Measurements from ENCODE around the gene TMC1. TPM values are rescaled to one million over a fixed set of nuclear protein-coding genes. Genes with fewer than 3 reads are reported as not detected.

Gene TMC1
- polyA plus RNA-seq, 3 donors = 0.16 to 0.55 (median 0.40) TPM

DNA sequence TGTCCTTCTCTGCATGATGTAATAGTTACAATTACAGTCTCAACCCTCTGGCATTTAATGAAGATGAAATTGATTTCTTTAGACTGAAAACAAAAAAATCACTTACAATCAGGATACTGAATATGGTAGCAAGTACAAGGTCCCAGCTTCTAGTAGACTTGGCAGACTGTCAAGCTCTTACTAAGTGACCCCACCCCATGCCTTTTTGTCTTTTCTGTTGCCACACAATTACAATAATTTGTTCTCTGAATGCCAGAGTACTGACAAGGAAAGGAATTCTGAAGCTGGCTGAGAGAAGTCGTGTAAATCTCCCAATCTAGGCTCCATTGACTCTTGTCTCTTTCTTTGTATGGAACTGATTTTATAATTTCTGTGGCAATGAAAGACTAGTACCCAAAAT lies 154.2 kb downstream of the TMC1 start:
- Histone ChIP-seq H3K4me3 (replicated peaks in 1 of 3; ENCODE audit: low read depth in 2 of 3, low read length in 3 of 3) (no peak overlapping the region), H3K27me3 (ENCODE audit: control insufficient read depth in 2 of 2, insufficient read depth in 2 of 2, low read length in 2 of 2) (peaks cover 11 to 13% of the 10 kb centered on the region in 2 donors), H3K9ac (ENCODE audit: insufficient read depth, low read length, poor library complexity, severe bottlenecking) (no peak overlapping the region), H3K36me3 (replicated peaks in 1 of 2; ENCODE audit: control insufficient read depth in 1 of 2, insufficient read depth in 2 of 2, low read length in 2 of 2) (no peaks in the 10 kb centered on the region), H3K4me2 (replicated peaks; ENCODE audit: extremely low read depth, low read length, poor library complexity, severe bottlenecking) (no peak overlapping the region), H3K9me3 (replicated peaks in 1 of 2; ENCODE audit: control insufficient read depth in 1 of 2, insufficient read depth in 1 of 2, low read length in 2 of 2) (no peaks in the 10 kb centered on the region), H3K4me1 (ENCODE audit: control insufficient read depth in 1 of 2, insufficient read depth in 2 of 2, low read length in 2 of 2) (no peaks in the 10 kb centered on the region), H3K27ac (ENCODE audit: low read depth in 1 of 2, low read length in 2 of 2) (no peak overlapping the region), H4K20me1 (ENCODE audit: insufficient read depth, low read length) (no peaks in the 10 kb centered on the region), H2AFZ (ENCODE audit: insufficient read depth, low read depth, low read length, poor library complexity, severe bottlenecking) (no peak overlapping the region), H3K79me2 (ENCODE audit: insufficient read depth, low read length) (no peaks in the 10 kb centered on the region)
- H3K9me3 Mint-ChIP-seq = peaks cover 0 to 2% (median 0%) of the 10 kb centered on the region in 7 donors
- TF ChIP-seq CTCF (IDR thresholded peaks at IDR 0.05) = no peak
- DNase-seq = no peak
- WGBS (ENCODE audit: insufficient coverage) = no CpG with 5 or more reads among the region's 1 CpG
- H3K27ac Mint-ChIP-seq = no peak overlapping the region
- intact Hi-C loops (cut with micrococcal nuclease) = no loop called here
- no peaks in the 10 kb centered on the region for H3K36me3 Mint-ChIP-seq
- H3K4me3 Mint-ChIP-seq = no peak overlapping the region
- H3K4me1 Mint-ChIP-seq = peaks cover 2% of the 10 kb centered on the region
- peaks cover 4 to 17% (median 5%) of the 10 kb centered on the region in 3 donors for H3K27me3 Mint-ChIP-seq (ENCODE audit: low read depth in 3 of 3)

DNA sequence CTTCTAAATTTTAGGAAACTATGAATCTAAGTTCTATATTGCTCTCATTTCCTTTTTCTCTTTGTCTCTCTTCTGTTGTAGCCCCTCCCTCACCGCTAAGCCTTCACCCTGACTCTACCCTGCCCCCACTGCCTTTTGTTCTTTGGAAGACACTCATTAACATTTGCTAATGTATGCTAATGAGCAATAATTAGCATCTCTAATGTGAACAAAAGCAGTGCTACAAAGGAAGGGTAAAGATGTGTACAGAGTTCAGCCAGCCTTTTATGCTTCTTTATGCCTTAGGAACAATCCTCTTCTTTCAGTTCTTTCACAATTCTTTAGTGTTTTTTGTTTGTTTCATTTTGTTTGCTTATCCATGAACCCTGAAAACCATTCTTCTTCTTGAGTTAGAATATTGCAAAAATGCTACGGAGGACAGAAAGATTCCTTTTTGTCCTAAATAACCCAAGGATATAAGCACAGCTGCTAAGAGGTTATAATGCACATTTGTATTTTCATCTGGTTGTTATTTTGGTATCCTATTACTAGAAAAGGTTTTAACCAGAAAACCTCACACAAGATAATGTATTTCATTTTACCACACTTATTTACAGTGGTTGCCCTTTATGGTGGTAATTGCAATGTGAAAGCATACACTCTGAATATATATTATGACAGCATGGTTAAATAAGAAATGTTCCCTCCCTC lies 159.3 kb downstream of the TMC1 start:
- H3K27me3 Mint-ChIP-seq (ENCODE audit: low read depth in 3 of 3) = peaks cover 8 to 26% (median 21%) of the 10 kb centered on the region in 3 donors
- Histone ChIP-seq H3K27ac (ENCODE audit: low read depth in 1 of 2, low read length in 2 of 2) (no peak overlapping the region), H3K36me3 (replicated peaks in 1 of 2; ENCODE audit: control insufficient read depth in 1 of 2, insufficient read depth in 2 of 2, low read length in 2 of 2) (no peaks in the 10 kb centered on the region), H3K4me3 (replicated peaks in 1 of 3; ENCODE audit: low read depth in 2 of 3, low read length in 3 of 3) (no peak overlapping the region), H3K79me2 (ENCODE audit: insufficient read depth, low read length) (no peaks in the 10 kb centered on the region), H3K4me2 (replicated peaks; ENCODE audit: extremely low read depth, low read length, poor library complexity, severe bottlenecking) (no peak overlapping the region), H3K9ac (ENCODE audit: insufficient read depth, low read length, poor library complexity, severe bottlenecking) (no peak overlapping the region), H3K27me3 (ENCODE audit: control insufficient read depth in 2 of 2, insufficient read depth in 2 of 2, low read length in 2 of 2) (peaks cover 10 to 20% of the 10 kb centered on the region in 2 donors), H3K4me1 (ENCODE audit: control insufficient read depth in 1 of 2, insufficient read depth in 2 of 2, low read length in 2 of 2) (no peaks in the 10 kb centered on the region), H3K9me3 (replicated peaks in 1 of 2; ENCODE audit: control insufficient read depth in 1 of 2, insufficient read depth in 1 of 2, low read length in 2 of 2) (no peaks in the 10 kb centered on the region), H2AFZ (ENCODE audit: insufficient read depth, low read depth, low read length, poor library complexity, severe bottlenecking) (no peak overlapping the region), H4K20me1 (ENCODE audit: insufficient read depth, low read length) (no peaks in the 10 kb centered on the region)
- H3K27ac Mint-ChIP-seq = no peak overlapping the region
- H3K9me3 Mint-ChIP-seq = peaks cover 0 to 3% (median 0%) of the 10 kb centered on the region in 7 donors
- no CpG with 5 or more reads among the region's 2 CpGs for WGBS (ENCODE audit: insufficient coverage)
- peaks cover 2% of the 10 kb centered on the region for H3K4me1 Mint-ChIP-seq
- no peak for DNase-seq
- no peak for TF ChIP-seq CTCF (IDR thresholded peaks at IDR 0.05)
- intact Hi-C loops (cut with micrococcal nuclease) = no loop called here
- no peak overlapping the region for H3K4me3 Mint-ChIP-seq
- no peaks in the 10 kb centered on the region for H3K36me3 Mint-ChIP-seq
